ENCODE data around the gene TTC17. TPM values are rescaled to one million over a fixed set of nuclear protein-coding genes. Genes with fewer than 3 reads are reported as not detected.
A peak's percentile ranks its signal among the peaks of the same experiment; 100 is the strongest.

The TTC17 gene
- total RNA-seq, 2 experiments from 2014 or later = 72.5 to 75.1 TPM

GRCh38 chr11:43360361-43361032 lies 1.8 kb downstream of the TTC17 start:
- ChIA-PET CTCF (interaction anchor here (1.7 kb wide), 1 partner anchor 49 kb away, joined by 8 read pairs; the partner anchor contains the start of gene API5), POLR2A (interaction anchor here (0.7 kb wide), 1 partner anchor 10 kb away, joined by 11 read pairs; no protein-coding TSS in a partner anchor)
- DNase-seq = no peak
- H3K27ac Mint-ChIP-seq = peak overlapping the region; percentile 99
- H3K4me3 Mint-ChIP-seq = peak overlapping the region; percentile 96
- no peaks in the 10 kb centered on the region for H3K27me3 Mint-ChIP-seq
- peaks cover 43% of the 10 kb centered on the region for H3K4me1 Mint-ChIP-seq
- H3K36me3 Mint-ChIP-seq (ENCODE audit: low read depth) = peaks cover 22% of the 10 kb centered on the region
- peaks cover 4% of the 10 kb centered on the region for H3K9me3 Mint-ChIP-seq

- Mint-ChIP-seq H3K27me3 (no peaks in the 10 kb centered on the region), H3K27ac (no peak overlapping the region), H3K4me3 (no peak overlapping the region), H3K4me1 (peaks cover 33% of the 10 kb centered on the region), H3K9me3 (no peaks in the 10 kb centered on the region), H3K36me3 (ENCODE audit: low read depth) (peaks cover 34% of the 10 kb centered on the region)
- DNase-seq = no peak
- ChIA-PET POLR2A (no interaction called here), CTCF (interaction anchor here (0.9 to 1.2 kb wide), 2 partner anchors 19 to 53 kb away, joined by 3 to 4 read pairs; no protein-coding TSS in a partner anchor)
These were observed 8.0 kb downstream of the TTC17 start for GRCh38 chr11:43366677-43367076.

GRCh38 chr11:43367382-43368178 lies 8.9 kb downstream of the TTC17 start:
- Mint-ChIP-seq H3K4me1 (peaks cover 30% of the 10 kb centered on the region), H3K27ac (no peak overlapping the region), H3K9me3 (no peaks in the 10 kb centered on the region), H3K27me3 (no peaks in the 10 kb centered on the region), H3K4me3 (no peak overlapping the region), H3K36me3 (ENCODE audit: low read depth) (peaks cover 31% of the 10 kb centered on the region)
- ChIA-PET CTCF (interaction anchor here (0.9 to 1.5 kb wide), 2 partner anchors 10 to 54 kb away, joined by 4 to 6 read pairs; no protein-coding TSS in a partner anchor), POLR2A (no interaction called here)
- DNase-seq = no peak

GRCh38 chr11:43376065-43376464 lies 17.3 kb downstream of the TTC17 start:
- DNase-seq = no peak
- ChIA-PET POLR2A (interaction anchor here (0.5 kb wide), 1 partner anchor 13 kb away, joined by 5 read pairs; no protein-coding TSS in a partner anchor), CTCF (interaction anchor here (0.7 to 2.3 kb wide), 2 partner anchors 8 to 497 kb away, joined by 3 to 6 read pairs; no protein-coding TSS in a partner anchor)
- no peaks in the 10 kb centered on the region for H3K9me3 Mint-ChIP-seq
- peaks cover 8% of the 10 kb centered on the region for H3K4me1 Mint-ChIP-seq
- no peak overlapping the region for H3K27ac Mint-ChIP-seq
- H3K4me3 Mint-ChIP-seq = no peak overlapping the region
- H3K36me3 Mint-ChIP-seq (ENCODE audit: low read depth) = peaks cover 11% of the 10 kb centered on the region
- no peaks in the 10 kb centered on the region for H3K27me3 Mint-ChIP-seq

GRCh38 chr11:43376594-43376993 lies 17.9 kb downstream of the TTC17 start:
- Mint-ChIP-seq H3K4me3 (no peak overlapping the region), H3K4me1 (peaks cover 7% of the 10 kb centered on the region), H3K9me3 (no peaks in the 10 kb centered on the region), H3K27ac (no peak overlapping the region), H3K36me3 (ENCODE audit: low read depth) (peaks cover 15% of the 10 kb centered on the region), H3K27me3 (no peaks in the 10 kb centered on the region)
- DNase-seq = no peak
- ChIA-PET CTCF (interaction anchor here (2.3 kb wide), 1 partner anchor 9 kb away, joined by 6 read pairs; no protein-coding TSS in a partner anchor), POLR2A (interaction anchor here (0.5 kb wide), 1 partner anchor 12 kb away, joined by 5 read pairs; no protein-coding TSS in a partner anchor)

GRCh38 chr11:43377389-43377788 lies 18.7 kb downstream of the TTC17 start:
- Mint-ChIP-seq H3K9me3 (no peaks in the 10 kb centered on the region), H3K36me3 (ENCODE audit: low read depth) (peaks cover 18% of the 10 kb centered on the region), H3K4me3 (no peak overlapping the region), H3K4me1 (peaks cover 5% of the 10 kb centered on the region), H3K27me3 (no peaks in the 10 kb centered on the region), H3K27ac (no peak overlapping the region)
- ChIA-PET CTCF (interaction anchor here (0.6 to 2.3 kb wide), 4 partner anchors 9 to 409 kb away, joined by 3 to 6 read pairs (median 4); no protein-coding TSS in a partner anchor), POLR2A (no interaction called here)
- DNase-seq = no peak

GRCh38 chr11:43378897-43379296 lies 20.2 kb downstream of the TTC17 start:
- POLR2A ChIA-PET = no interaction called here
- no peak overlapping the region for H3K4me3 Mint-ChIP-seq
- no peaks in the 10 kb centered on the region for H3K9me3 Mint-ChIP-seq
- H3K27me3 Mint-ChIP-seq = no peaks in the 10 kb centered on the region
- no peak overlapping the region for H3K27ac Mint-ChIP-seq
- H3K36me3 Mint-ChIP-seq (ENCODE audit: low read depth) = peaks cover 20% of the 10 kb centered on the region
- DNase-seq = no peak
- CTCF ChIA-PET = interaction anchor here (1.2 to 2.0 kb wide), 2 partner anchors 11 to 37 kb away, joined by 3 to 5 read pairs; no protein-coding TSS in a partner anchor
- H3K4me1 Mint-ChIP-seq = peaks cover 5% of the 10 kb centered on the region

- no peaks in the 10 kb centered on the region for H3K27me3 Mint-ChIP-seq
- ChIA-PET CTCF (interaction anchor here (1.5 kb wide), 1 partner anchor 9 kb away, joined by 3 read pairs; no protein-coding TSS in a partner anchor), POLR2A (no interaction called here)
- H3K4me1 Mint-ChIP-seq = peaks cover 4% of the 10 kb centered on the region
- H3K9me3 Mint-ChIP-seq = no peaks in the 10 kb centered on the region
- H3K4me3 Mint-ChIP-seq = no peak overlapping the region
- H3K36me3 Mint-ChIP-seq (ENCODE audit: low read depth) = peaks cover 18% of the 10 kb centered on the region
- no peak for DNase-seq
- no peak overlapping the region for H3K27ac Mint-ChIP-seq
These were observed 23.1 kb downstream of the TTC17 start for GRCh38 chr11:43381802-43382201.

GRCh38 chr11:43382614-43383013 lies 23.9 kb downstream of the TTC17 start:
- ChIA-PET POLR2A (no interaction called here), CTCF (no interaction called here)
- Mint-ChIP-seq H3K4me1 (peaks cover 2% of the 10 kb centered on the region), H3K9me3 (no peaks in the 10 kb centered on the region), H3K36me3 (ENCODE audit: low read depth) (peaks cover 21% of the 10 kb centered on the region), H3K27ac (no peak overlapping the region), H3K4me3 (no peak overlapping the region), H3K27me3 (no peaks in the 10 kb centered on the region)
- DNase-seq = no peak

- no peaks in the 10 kb centered on the region for H3K27me3 Mint-ChIP-seq
- POLR2A ChIA-PET = no interaction called here
These were observed 25.7 kb downstream of the TTC17 start for GRCh38 chr11:43384393-43384792.

GRCh38 chr11:43392713-43393112 lies 34.0 kb downstream of the TTC17 start:
- Mint-ChIP-seq H3K36me3 (ENCODE audit: low read depth) (peaks cover 66% of the 10 kb centered on the region), H3K4me3 (peak overlapping the region; percentile 49), H3K27me3 (no peaks in the 10 kb centered on the region), H3K9me3 (no peaks in the 10 kb centered on the region), H3K27ac (peak overlapping the region; percentile 71), H3K4me1 (peaks cover 35% of the 10 kb centered on the region)
- peak; percentile 29 for DNase-seq
- POLR2A ChIA-PET = no interaction called here
- CTCF ChIA-PET = interaction anchor here (1.2 kb wide), 1 partner anchor 81 kb away, joined by 4 read pairs; the partner anchor contains the start of gene API5

More at GRCh38 chr11:43384393-43384792, 25.7 kb downstream of the TTC17 start:
- CTCF ChIA-PET = no interaction called here
- Mint-ChIP-seq H3K36me3 (ENCODE audit: low read depth) (peaks cover 25% of the 10 kb centered on the region), H3K27ac (no peak overlapping the region), H3K9me3 (no peaks in the 10 kb centered on the region), H3K4me3 (no peak overlapping the region), H3K4me1 (no peaks in the 10 kb centered on the region)
- DNase-seq = no peak

GRCh38 chr11:43393765-43394355 lies 35.1 kb downstream of the TTC17 start:
- Mint-ChIP-seq H3K9me3 (no peaks in the 10 kb centered on the region), H3K4me1 (peaks cover 35% of the 10 kb centered on the region), H3K27ac (peak overlapping the region; percentile 43), H3K27me3 (no peaks in the 10 kb centered on the region), H3K36me3 (ENCODE audit: low read depth) (peaks cover 76% of the 10 kb centered on the region), H3K4me3 (no peak overlapping the region)
- DNase-seq = no peak
- CTCF ChIA-PET = interaction anchor here (1.2 kb wide), 1 partner anchor 82 kb away, joined by 4 read pairs; the partner anchor contains the start of gene API5
- POLR2A ChIA-PET = no interaction called here
